ENCODE data around the gene CTNNA1.

The CTNNA1 gene

GRCh38 chr5:138962614-138963370, 209.6 kb downstream of the CTNNA1 start:
- Histone ChIP-seq H3K36me3 (ENCODE audit: insufficient read depth, low read length) (no peaks in the 10 kb centered on the region), H3K9me3 (ENCODE audit: insufficient read depth, low read depth, low read length) (no peaks in the 10 kb centered on the region), H3F3A (ENCODE audit: low read depth) (no peaks in the 10 kb centered on the region), H3K27me3 (ENCODE audit: insufficient read depth, low read length, poor library complexity, severe bottlenecking) (no peaks in the 10 kb centered on the region), H2AFZ (ENCODE audit: low read length) (no peak overlapping the region), H4K20me1 (ENCODE audit: insufficient read depth, low read length, poor library complexity, severe bottlenecking) (no peaks in the 10 kb centered on the region), H3K4me2 (ENCODE audit: low read depth, low read length, poor library complexity, severe bottlenecking) (no peak overlapping the region), H3K4me3 (ENCODE audit: low read length, poor library complexity, severe bottlenecking) (no peak overlapping the region), H3K4me1 (ENCODE audit: insufficient read depth, low read length, poor library complexity, severe bottlenecking) (peaks cover 35% of the 10 kb centered on the region), H3K79me2 (ENCODE audit: insufficient read depth, low read length) (no peaks in the 10 kb centered on the region), H3K9ac (ENCODE audit: low read depth, low read length, poor library complexity, severe bottlenecking) (no peak overlapping the region), H3K9me2 (replicated peaks; ENCODE audit: low read depth, low read length) (no peaks in the 10 kb centered on the region)
- no peak for TF ChIP-seq CTCF (conservative IDR thresholded peaks at IDR 0.05; ENCODE audit: low read length)
- no peak for TF ChIP-seq EZH2phosphoT487 (IDR thresholded peaks at IDR 0.05; ENCODE audit: borderline replicate concordance)

GRCh38 chr5:138963763-138964371, 210.6 kb downstream of the CTNNA1 start:
- H3K79me2 ChIP-seq (ENCODE audit: insufficient read depth, low read length) = no peaks in the 10 kb centered on the region
- no peaks in the 10 kb centered on the region for H3K27me3 ChIP-seq (ENCODE audit: insufficient read depth, low read length, poor library complexity, severe bottlenecking)
- TF ChIP-seq EZH2phosphoT487 (IDR thresholded peaks at IDR 0.05; ENCODE audit: borderline replicate concordance) (no peak), CTCF (conservative IDR thresholded peaks at IDR 0.05; ENCODE audit: low read length) (no peak)
- no peaks in the 10 kb centered on the region for H3K9me3 ChIP-seq (ENCODE audit: insufficient read depth, low read depth, low read length)
- no peak overlapping the region for H3K4me3 ChIP-seq (ENCODE audit: low read length, poor library complexity, severe bottlenecking)
- H3K9ac ChIP-seq (ENCODE audit: low read depth, low read length, poor library complexity, severe bottlenecking) = no peak overlapping the region
- no peaks in the 10 kb centered on the region for H3K9me2 ChIP-seq (replicated peaks; ENCODE audit: low read depth, low read length)
- peaks cover 45% of the 10 kb centered on the region for H3K4me1 ChIP-seq (ENCODE audit: insufficient read depth, low read length, poor library complexity, severe bottlenecking)
- no peak overlapping the region for H2AFZ ChIP-seq (ENCODE audit: low read length)
- no peaks in the 10 kb centered on the region for H3K36me3 ChIP-seq (ENCODE audit: insufficient read depth, low read length)
- no peak overlapping the region for H3K4me2 ChIP-seq (ENCODE audit: low read depth, low read length, poor library complexity, severe bottlenecking)
- no peaks in the 10 kb centered on the region for H3F3A ChIP-seq (ENCODE audit: low read depth)
- no peaks in the 10 kb centered on the region for H4K20me1 ChIP-seq (ENCODE audit: insufficient read depth, low read length, poor library complexity, severe bottlenecking)

GRCh38 chr5:138964647-138965201, 211.5 kb downstream of the CTNNA1 start:
- peaks cover 54% of the 10 kb centered on the region for H3K4me1 ChIP-seq (ENCODE audit: insufficient read depth, low read length, poor library complexity, severe bottlenecking)
- no peaks in the 10 kb centered on the region for H3F3A ChIP-seq (ENCODE audit: low read depth)
- no peaks in the 10 kb centered on the region for H3K27me3 ChIP-seq (ENCODE audit: insufficient read depth, low read length, poor library complexity, severe bottlenecking)
- H3K9me2 ChIP-seq (replicated peaks; ENCODE audit: low read depth, low read length) = no peaks in the 10 kb centered on the region
- no peak overlapping the region for H3K4me3 ChIP-seq (ENCODE audit: low read length, poor library complexity, severe bottlenecking)
- H2AFZ ChIP-seq (ENCODE audit: low read length) = no peak overlapping the region
- no peaks in the 10 kb centered on the region for H4K20me1 ChIP-seq (ENCODE audit: insufficient read depth, low read length, poor library complexity, severe bottlenecking)
- H3K79me2 ChIP-seq (ENCODE audit: insufficient read depth, low read length) = no peaks in the 10 kb centered on the region
- H3K9me3 ChIP-seq (ENCODE audit: insufficient read depth, low read depth, low read length) = no peaks in the 10 kb centered on the region
- TF ChIP-seq CTCF (conservative IDR thresholded peaks at IDR 0.05; ENCODE audit: low read length) = no peak
- no peak for TF ChIP-seq EZH2phosphoT487 (IDR thresholded peaks at IDR 0.05; ENCODE audit: borderline replicate concordance)
- H3K36me3 ChIP-seq (ENCODE audit: insufficient read depth, low read length) = no peaks in the 10 kb centered on the region
- H3K9ac ChIP-seq (ENCODE audit: low read depth, low read length, poor library complexity, severe bottlenecking) = no peak overlapping the region
- no peak overlapping the region for H3K4me2 ChIP-seq (ENCODE audit: low read depth, low read length, poor library complexity, severe bottlenecking)
